RCC 7860 (cell line): Measurements from ENCODE around the gene OR6C76.

Experiments
- DNase-seq: peaks from one replicate; pipeline ENCODE4 v3.0.0-alpha.2; 2015; ENCODE audit warnings: low spot score
- FAIRE-seq: peaks from 2 replicates; lab custom pipeline; 2012; peaks lifted over from hg19 to GRCh38; lab: Jason Lieb, UNC

The OR6C76 gene

GRCh38 chr12:55467836-55468235, 41.8 kb downstream of the OR6C76 start:
- no peak for FAIRE-seq
- no peak for DNase-seq

- no peak for FAIRE-seq
- DNase-seq, result no peak
These were observed 43.2 kb downstream of the OR6C76 start for GRCh38 chr12:55469291-55469690.

DNA sequence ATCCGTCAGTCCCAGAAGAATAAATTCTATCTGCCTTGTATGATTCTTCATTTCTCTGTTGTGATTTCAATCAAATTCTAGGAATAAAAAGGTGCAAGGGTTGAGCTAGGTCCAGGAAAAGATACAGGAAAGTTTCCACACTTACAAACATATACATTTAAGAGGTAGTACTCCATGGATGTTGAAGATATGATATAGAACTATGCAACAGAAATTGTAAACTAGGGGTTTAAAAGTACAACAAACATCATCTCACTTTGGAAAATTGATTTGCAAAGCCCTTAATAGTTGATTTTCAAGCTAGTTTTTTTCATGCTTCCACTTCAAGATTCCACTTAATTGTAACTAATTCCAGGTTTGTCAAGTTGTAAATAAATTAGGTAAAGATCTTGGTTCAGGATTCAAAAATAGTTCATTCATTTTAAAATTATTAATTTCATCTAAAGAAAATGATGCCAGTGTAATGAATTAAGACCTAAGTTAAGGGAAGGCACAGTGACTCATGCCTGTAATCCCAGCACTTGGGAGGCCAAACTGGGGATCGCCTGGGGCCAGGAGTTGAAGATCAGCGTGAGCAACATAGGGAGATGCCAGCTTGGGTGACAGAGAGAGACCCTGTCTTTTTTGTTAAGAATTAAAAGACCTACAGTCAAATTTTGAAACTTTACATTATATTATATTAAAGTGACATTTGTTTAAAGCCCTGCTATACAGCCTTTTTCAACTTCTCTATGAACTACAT, 44.2 kb downstream of the OR6C76 start, which contains the start of gene OR6C70:
Gene OR6C70, minus strand, starts transcription at position 51 of the 742 bp plus-strand sequence. Its CDS starts 0 bp downstream, at position 51.
- no peak for DNase-seq
- FAIRE-seq, result no peak

DNA sequence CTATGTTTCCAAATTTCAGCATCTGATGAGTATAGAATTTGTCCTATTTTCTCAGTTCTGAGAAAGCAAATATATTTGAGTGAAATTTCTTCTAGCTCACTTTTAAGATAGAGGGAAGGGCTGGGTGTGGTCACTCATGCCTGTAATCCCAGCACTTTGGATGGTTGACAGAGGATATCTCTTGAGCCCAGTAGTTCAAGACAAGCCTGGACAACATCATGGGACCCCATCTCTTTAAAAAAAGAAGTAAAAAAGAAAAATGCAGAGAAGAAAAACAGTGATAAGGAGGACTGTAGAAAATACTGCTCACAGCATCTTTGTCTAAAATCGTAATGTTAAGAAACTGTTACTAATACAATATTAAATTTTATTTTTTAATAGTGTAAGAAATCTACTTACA, 46.2 kb downstream of the OR6C76 start:
- FAIRE-seq (no peak), DNase-seq (no peak)
